ENCODE data around the gene UFM1. TPM values are rescaled to one million over a fixed set of nuclear protein-coding genes. Genes with fewer than 3 reads are reported as not detected.

Gene UFM1
- polyA plus RNA-seq, 1 donor from 2014 or later: 158 TPM

DNA sequence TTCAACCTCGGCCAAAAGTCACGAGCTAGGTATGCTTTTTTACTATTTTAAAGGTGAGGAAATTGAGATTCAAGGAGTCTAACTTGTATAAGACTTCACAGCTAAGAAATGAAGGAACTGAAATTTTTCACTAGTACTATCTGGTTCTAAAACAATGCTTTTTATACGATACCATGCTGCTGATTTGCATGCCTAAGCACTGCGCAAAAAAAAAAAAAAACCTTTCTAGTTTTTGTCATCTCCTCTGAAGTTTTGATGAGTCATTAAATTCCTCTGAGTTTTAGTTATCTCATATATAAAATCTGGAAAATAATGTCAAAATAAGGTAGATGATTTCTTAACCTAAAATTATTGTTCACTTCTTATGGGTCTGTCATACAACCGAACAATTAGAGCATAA is 28.0 kb upstream of the UFM1 start:
- Histone ChIP-seq H3K4me2 (ENCODE audit: low read length) (no peak overlapping the region), H4K20me1 (ENCODE audit: insufficient read depth) (no peaks in the 10 kb centered on the region), H3K27me3 (ENCODE audit: insufficient read depth, low read depth, low read length) (no peaks in the 10 kb centered on the region), H3K27ac (ENCODE audit: low read length) (no peak overlapping the region), H3F3A (ENCODE audit: insufficient read depth, low read length, poor library complexity, severe bottlenecking) (no peaks in the 10 kb centered on the region), H3K9me3 (ENCODE audit: low read length) (no peaks in the 10 kb centered on the region), H3K36me3 (ENCODE audit: insufficient read depth, low read length) (no peaks in the 10 kb centered on the region), H3K9ac (ENCODE audit: low read length) (no peak overlapping the region), H3K4me3 (ENCODE audit: low read length) (no peak overlapping the region), H3K79me2 (replicated peaks; ENCODE audit: insufficient read depth, low read length) (no peaks in the 10 kb centered on the region), H2AFZ (ENCODE audit: low read depth, low read length) (no peak overlapping the region), H3K9me2 (ENCODE audit: insufficient read depth, low read length) (no peaks in the 10 kb centered on the region)
- TF ChIP-seq EP300 (conservative IDR thresholded peaks at IDR 0.05; ENCODE audit: poor library complexity, severe bottlenecking) (no peak), POLR2AphosphoS5 (IDR thresholded peaks at IDR 0.05) (no peak), MXI1 (conservative IDR thresholded peaks at IDR 0.05; ENCODE audit: poor library complexity, severe bottlenecking) (no peak), SMC3 (conservative IDR thresholded peaks at IDR 0.05; ENCODE audit: poor library complexity) (no peak), TAF1 (IDR thresholded peaks at IDR 0.05; ENCODE audit: low read depth) (no peak), RAD21 (conservative IDR thresholded peaks at IDR 0.05) (no peak)
- TF ChIP-seq, protein P1, sequence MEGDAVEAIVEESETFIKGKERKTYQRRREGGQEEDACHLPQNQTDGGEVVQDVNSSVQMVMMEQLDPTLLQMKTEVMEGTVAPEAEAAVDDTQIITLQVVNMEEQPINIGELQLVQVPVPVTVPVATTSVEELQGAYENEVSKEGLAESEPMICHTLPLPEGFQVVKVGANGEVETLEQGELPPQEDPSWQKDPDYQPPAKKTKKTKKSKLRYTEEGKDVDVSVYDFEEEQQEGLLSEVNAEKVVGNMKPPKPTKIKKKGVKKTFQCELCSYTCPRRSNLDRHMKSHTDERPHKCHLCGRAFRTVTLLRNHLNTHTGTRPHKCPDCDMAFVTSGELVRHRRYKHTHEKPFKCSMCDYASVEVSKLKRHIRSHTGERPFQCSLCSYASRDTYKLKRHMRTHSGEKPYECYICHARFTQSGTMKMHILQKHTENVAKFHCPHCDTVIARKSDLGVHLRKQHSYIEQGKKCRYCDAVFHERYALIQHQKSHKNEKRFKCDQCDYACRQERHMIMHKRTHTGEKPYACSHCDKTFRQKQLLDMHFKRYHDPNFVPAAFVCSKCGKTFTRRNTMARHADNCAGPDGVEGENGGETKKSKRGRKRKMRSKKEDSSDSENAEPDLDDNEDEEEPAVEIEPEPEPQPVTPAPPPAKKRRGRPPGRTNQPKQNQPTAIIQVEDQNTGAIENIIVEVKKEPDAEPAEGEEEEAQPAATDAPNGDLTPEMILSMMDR (IDR thresholded peaks at IDR 0.05; ENCODE audit: poor library complexity, severe bottlenecking): no peak
- TF ChIP-seq, protein P2, sequence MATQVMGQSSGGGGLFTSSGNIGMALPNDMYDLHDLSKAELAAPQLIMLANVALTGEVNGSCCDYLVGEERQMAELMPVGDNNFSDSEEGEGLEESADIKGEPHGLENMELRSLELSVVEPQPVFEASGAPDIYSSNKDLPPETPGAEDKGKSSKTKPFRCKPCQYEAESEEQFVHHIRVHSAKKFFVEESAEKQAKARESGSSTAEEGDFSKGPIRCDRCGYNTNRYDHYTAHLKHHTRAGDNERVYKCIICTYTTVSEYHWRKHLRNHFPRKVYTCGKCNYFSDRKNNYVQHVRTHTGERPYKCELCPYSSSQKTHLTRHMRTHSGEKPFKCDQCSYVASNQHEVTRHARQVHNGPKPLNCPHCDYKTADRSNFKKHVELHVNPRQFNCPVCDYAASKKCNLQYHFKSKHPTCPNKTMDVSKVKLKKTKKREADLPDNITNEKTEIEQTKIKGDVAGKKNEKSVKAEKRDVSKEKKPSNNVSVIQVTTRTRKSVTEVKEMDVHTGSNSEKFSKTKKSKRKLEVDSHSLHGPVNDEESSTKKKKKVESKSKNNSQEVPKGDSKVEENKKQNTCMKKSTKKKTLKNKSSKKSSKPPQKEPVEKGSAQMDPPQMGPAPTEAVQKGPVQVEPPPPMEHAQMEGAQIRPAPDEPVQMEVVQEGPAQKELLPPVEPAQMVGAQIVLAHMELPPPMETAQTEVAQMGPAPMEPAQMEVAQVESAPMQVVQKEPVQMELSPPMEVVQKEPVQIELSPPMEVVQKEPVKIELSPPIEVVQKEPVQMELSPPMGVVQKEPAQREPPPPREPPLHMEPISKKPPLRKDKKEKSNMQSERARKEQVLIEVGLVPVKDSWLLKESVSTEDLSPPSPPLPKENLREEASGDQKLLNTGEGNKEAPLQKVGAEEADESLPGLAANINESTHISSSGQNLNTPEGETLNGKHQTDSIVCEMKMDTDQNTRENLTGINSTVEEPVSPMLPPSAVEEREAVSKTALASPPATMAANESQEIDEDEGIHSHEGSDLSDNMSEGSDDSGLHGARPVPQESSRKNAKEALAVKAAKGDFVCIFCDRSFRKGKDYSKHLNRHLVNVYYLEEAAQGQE (IDR thresholded peaks at IDR 0.05; ENCODE audit: borderline replicate concordance): no peak

DNA sequence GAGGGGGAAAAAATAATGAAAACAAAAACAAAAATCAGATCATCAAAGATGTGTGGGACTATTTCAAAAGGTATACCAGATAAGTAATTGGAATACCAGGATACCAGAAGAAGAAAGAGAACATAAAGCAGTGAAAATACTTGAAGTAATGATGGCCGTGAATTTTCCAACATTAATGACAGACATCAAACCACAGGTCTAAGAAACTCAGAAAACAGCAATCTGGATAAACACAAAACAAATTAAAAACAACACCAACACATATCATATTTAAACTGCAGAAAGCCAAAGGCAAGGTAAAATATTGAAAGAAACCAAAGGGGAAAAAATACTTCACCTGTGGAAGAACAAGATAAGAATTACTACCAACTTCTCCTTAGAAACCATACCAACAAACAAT is 24.2 kb upstream of the UFM1 start:
- H3K27me3 ChIP-seq (ENCODE audit: insufficient read depth, low read depth, low read length): no peaks in the 10 kb centered on the region
- H3K36me3 ChIP-seq (ENCODE audit: insufficient read depth, low read length): no peaks in the 10 kb centered on the region
- H2AFZ ChIP-seq (ENCODE audit: low read depth, low read length): no peak overlapping the region
- H3K27ac ChIP-seq (ENCODE audit: low read length): no peak overlapping the region
- H3K79me2 ChIP-seq (replicated peaks; ENCODE audit: insufficient read depth, low read length): no peaks in the 10 kb centered on the region
- no peak overlapping the region for H3K4me2 ChIP-seq (ENCODE audit: low read length)
- no peaks in the 10 kb centered on the region for H3K9me2 ChIP-seq (ENCODE audit: insufficient read depth, low read length)
- H3F3A ChIP-seq (ENCODE audit: insufficient read depth, low read length, poor library complexity, severe bottlenecking): no peaks in the 10 kb centered on the region
- no peak overlapping the region for H3K4me3 ChIP-seq (ENCODE audit: low read length)
- no peaks in the 10 kb centered on the region for H4K20me1 ChIP-seq (ENCODE audit: insufficient read depth)
- TF ChIP-seq RAD21 (conservative IDR thresholded peaks at IDR 0.05): no peak
- no peak for TF ChIP-seq EZH2 (IDR thresholded peaks at IDR 0.05; ENCODE audit: borderline replicate concordance, insufficient read depth, low read length, poor library complexity, severe bottlenecking)
- no peak for TF ChIP-seq SMC3 (conservative IDR thresholded peaks at IDR 0.05; ENCODE audit: poor library complexity)
- TF ChIP-seq EP300 (conservative IDR thresholded peaks at IDR 0.05; ENCODE audit: poor library complexity, severe bottlenecking): no peak
- TF ChIP-seq TAF1 (IDR thresholded peaks at IDR 0.05; ENCODE audit: low read depth): no peak
- no peak for TF ChIP-seq POLR2AphosphoS5 (IDR thresholded peaks at IDR 0.05)
- H3K9ac ChIP-seq (ENCODE audit: low read length): no peak overlapping the region
- H3K9me3 ChIP-seq (ENCODE audit: low read length): no peaks in the 10 kb centered on the region
